HG03432 (cell line): ENCODE measurements around the gene ACSBG1.

Experiments
- ATAC-seq: cut with Tn5 transposase; IDR thresholded peaks from one replicate; pipeline ENCODE4 v1.9.1; 2021; ENCODE audit warnings: mild to moderate bottlenecking, moderate library complexity; ENCODE audit not compliant: unreplicated experiment

ACSBG1 gene

GRCh38 chr15:78234515-78235040 lies at the start of gene ACSBG1:
ACSBG1 (minus strand) TSS chr15:78234565; CDS start chr15:78234501, 64 bp downstream.
- no peak for ATAC-seq

GRCh38 chr15:78282324-78282723 lies 48.0 kb upstream of the ACSBG1 start:
- no peak for ATAC-seq

GRCh38 chr15:78280319-78281072 lies 46.1 kb upstream of the ACSBG1 start:
- no peak for ATAC-seq

- no peak for ATAC-seq
These were observed 41.9 kb upstream of the ACSBG1 start for GRCh38 chr15:78276064-78276943.

GRCh38 chr15:78274994-78275393 lies 40.6 kb upstream of the ACSBG1 start:
- no peak for ATAC-seq

GRCh38 chr15:78272776-78273175 lies 38.4 kb upstream of the ACSBG1 start:
- no peak for ATAC-seq

GRCh38 chr15:78272316-78272715 lies 38.0 kb upstream of the ACSBG1 start:
- ATAC-seq = no peak

GRCh38 chr15:78266806-78267205 lies 32.4 kb upstream of the ACSBG1 start:
- no peak for ATAC-seq

GRCh38 chr15:78266229-78266628 lies 31.9 kb upstream of the ACSBG1 start:
- no peak for ATAC-seq

GRCh38 chr15:78265752-78266224 lies 31.4 kb upstream of the ACSBG1 start:
- ATAC-seq = no peak

- no peak for ATAC-seq
These were observed 30.7 kb upstream of the ACSBG1 start for GRCh38 chr15:78265137-78265460.

GRCh38 chr15:78264304-78265136 lies 30.2 kb upstream of the ACSBG1 start, which contains the start of gene DNAJA4:
DNAJA4 (plus strand) TSS chr15:78264562; CDS start chr15:78264764, 202 bp downstream.
- no peak for ATAC-seq

GRCh38 chr15:78263907-78264303 lies 29.5 kb upstream of the ACSBG1 start:
- no peak for ATAC-seq

- ATAC-seq = no peak
These were observed 29.0 kb upstream of the ACSBG1 start for GRCh38 chr15:78263351-78263781.

GRCh38 chr15:78261062-78261461 lies 26.7 kb upstream of the ACSBG1 start:
- no peak for ATAC-seq

GRCh38 chr15:78260489-78260888 lies 26.1 kb upstream of the ACSBG1 start:
- ATAC-seq = no peak

GRCh38 chr15:78259232-78259631 lies 24.9 kb upstream of the ACSBG1 start:
- ATAC-seq = no peak

GRCh38 chr15:78257681-78258080 lies 23.3 kb upstream of the ACSBG1 start:
- no peak for ATAC-seq

GRCh38 chr15:78256044-78256437 lies 21.7 kb upstream of the ACSBG1 start:
- ATAC-seq = no peak

- ATAC-seq = no peak
These were observed 21.2 kb upstream of the ACSBG1 start for GRCh38 chr15:78255421-78256043.
